ENCODE results near the gene SLC39A9.

SLC39A9 gene

GRCh38 chr14:69360438-69361108, 37.9 kb upstream of the SLC39A9 start:
- TF ChIP-seq, protein P1, sequence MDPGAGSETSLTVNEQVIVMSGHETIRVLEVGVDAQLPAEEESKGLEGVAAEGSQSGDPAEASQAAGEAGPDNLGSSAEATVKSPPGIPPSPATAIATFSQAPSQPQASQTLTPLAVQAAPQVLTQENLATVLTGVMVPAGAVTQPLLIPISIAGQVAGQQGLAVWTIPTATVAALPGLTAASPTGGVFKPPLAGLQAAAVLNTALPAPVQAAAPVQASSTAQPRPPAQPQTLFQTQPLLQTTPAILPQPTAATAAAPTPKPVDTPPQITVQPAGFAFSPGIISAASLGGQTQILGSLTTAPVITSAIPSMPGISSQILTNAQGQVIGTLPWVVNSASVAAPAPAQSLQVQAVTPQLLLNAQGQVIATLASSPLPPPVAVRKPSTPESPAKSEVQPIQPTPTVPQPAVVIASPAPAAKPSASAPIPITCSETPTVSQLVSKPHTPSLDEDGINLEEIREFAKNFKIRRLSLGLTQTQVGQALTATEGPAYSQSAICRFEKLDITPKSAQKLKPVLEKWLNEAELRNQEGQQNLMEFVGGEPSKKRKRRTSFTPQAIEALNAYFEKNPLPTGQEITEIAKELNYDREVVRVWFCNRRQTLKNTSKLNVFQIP (CRISPR knock-in tag; IDR thresholded peaks at IDR 0.05; ENCODE audit: borderline replicate concordance, low read depth), result no peak
- TF ChIP-seq, protein P2, sequence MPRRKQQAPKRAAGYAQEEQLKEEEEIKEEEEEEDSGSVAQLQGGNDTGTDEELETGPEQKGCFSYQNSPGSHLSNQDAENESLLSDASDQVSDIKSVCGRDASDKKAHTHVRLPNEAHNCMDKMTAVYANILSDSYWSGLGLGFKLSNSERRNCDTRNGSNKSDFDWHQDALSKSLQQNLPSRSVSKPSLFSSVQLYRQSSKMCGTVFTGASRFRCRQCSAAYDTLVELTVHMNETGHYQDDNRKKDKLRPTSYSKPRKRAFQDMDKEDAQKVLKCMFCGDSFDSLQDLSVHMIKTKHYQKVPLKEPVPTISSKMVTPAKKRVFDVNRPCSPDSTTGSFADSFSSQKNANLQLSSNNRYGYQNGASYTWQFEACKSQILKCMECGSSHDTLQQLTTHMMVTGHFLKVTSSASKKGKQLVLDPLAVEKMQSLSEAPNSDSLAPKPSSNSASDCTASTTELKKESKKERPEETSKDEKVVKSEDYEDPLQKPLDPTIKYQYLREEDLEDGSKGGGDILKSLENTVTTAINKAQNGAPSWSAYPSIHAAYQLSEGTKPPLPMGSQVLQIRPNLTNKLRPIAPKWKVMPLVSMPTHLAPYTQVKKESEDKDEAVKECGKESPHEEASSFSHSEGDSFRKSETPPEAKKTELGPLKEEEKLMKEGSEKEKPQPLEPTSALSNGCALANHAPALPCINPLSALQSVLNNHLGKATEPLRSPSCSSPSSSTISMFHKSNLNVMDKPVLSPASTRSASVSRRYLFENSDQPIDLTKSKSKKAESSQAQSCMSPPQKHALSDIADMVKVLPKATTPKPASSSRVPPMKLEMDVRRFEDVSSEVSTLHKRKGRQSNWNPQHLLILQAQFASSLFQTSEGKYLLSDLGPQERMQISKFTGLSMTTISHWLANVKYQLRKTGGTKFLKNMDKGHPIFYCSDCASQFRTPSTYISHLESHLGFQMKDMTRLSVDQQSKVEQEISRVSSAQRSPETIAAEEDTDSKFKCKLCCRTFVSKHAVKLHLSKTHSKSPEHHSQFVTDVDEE (CRISPR knock-in tag; IDR thresholded peaks at IDR 0.05), result no peak
- ATAC-seq, result no peak

DNA sequence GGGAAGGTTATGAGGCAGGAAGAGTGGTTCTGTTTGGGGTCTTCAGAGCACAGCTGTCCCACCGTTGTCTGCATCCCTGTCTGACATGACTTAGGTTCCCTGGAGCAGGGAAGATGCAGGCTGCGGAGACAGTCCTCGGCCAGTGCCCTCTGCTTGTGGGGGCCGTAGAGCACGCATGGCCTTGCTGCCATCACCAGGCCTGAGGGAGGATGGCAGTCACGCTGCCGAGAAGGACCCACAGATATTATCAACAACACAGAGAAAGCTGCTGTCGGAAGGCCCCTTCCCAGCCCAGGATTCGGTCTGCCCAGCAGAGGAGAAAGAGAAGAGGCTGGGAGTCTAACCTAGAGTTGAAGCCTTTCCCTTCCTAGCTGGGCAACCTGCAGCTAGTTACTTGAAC, 35.4 kb upstream of the SLC39A9 start:
- ATAC-seq, result peak; percentile 83
- TF ChIP-seq, protein P3, sequence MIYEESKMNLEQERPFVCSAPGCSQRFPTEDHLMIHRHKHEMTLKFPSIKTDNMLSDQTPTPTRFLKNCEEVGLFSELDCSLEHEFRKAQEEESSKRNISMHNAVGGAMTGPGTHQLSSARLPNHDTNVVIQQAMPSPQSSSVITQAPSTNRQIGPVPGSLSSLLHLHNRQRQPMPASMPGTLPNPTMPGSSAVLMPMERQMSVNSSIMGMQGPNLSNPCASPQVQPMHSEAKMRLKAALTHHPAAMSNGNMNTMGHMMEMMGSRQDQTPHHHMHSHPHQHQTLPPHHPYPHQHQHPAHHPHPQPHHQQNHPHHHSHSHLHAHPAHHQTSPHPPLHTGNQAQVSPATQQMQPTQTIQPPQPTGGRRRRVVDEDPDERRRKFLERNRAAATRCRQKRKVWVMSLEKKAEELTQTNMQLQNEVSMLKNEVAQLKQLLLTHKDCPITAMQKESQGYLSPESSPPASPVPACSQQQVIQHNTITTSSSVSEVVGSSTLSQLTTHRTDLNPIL (CRISPR knock-in tag; IDR thresholded peaks at IDR 0.05; ENCODE audit: low read depth), result no peak
- TF ChIP-seq TOX (CRISPR knock-in tag; IDR thresholded peaks at IDR 0.05; ENCODE audit: borderline replicate concordance) (no peak), OSR1 (CRISPR knock-in tag; IDR thresholded peaks at IDR 0.05) (no peak), ISL1 (CRISPR knock-in tag; IDR thresholded peaks at IDR 0.05) (no peak), ZFP3 (CRISPR knock-in tag; IDR thresholded peaks at IDR 0.05) (no peak), ESRRG (CRISPR knock-in tag; IDR thresholded peaks at IDR 0.05) (no peak), ZC3H10 (CRISPR knock-in tag; IDR thresholded peaks at IDR 0.05) (no peak)
- TF ChIP-seq, protein P4, sequence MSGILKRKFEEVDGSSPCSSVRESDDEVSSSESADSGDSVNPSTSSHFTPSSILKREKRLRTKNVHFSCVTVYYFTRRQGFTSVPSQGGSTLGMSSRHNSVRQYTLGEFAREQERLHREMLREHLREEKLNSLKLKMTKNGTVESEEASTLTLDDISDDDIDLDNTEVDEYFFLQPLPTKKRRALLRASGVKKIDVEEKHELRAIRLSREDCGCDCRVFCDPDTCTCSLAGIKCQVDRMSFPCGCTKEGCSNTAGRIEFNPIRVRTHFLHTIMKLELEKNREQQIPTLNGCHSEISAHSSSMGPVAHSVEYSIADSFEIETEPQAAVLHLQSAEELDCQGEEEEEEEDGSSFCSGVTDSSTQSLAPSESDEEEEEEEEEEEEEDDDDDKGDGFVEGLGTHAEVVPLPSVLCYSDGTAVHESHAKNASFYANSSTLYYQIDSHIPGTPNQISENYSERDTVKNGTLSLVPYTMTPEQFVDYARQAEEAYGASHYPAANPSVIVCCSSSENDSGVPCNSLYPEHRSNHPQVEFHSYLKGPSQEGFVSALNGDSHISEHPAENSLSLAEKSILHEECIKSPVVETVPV (CRISPR knock-in tag; IDR thresholded peaks at IDR 0.05), result no peak
- TF ChIP-seq, protein P5, sequence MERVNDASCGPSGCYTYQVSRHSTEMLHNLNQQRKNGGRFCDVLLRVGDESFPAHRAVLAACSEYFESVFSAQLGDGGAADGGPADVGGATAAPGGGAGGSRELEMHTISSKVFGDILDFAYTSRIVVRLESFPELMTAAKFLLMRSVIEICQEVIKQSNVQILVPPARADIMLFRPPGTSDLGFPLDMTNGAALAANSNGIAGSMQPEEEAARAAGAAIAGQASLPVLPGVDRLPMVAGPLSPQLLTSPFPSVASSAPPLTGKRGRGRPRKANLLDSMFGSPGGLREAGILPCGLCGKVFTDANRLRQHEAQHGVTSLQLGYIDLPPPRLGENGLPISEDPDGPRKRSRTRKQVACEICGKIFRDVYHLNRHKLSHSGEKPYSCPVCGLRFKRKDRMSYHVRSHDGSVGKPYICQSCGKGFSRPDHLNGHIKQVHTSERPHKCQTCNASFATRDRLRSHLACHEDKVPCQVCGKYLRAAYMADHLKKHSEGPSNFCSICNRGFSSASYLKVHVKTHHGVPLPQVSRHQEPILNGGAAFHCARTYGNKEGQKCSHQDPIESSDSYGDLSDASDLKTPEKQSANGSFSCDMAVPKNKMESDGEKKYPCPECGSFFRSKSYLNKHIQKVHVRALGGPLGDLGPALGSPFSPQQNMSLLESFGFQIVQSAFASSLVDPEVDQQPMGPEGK (CRISPR knock-in tag; IDR thresholded peaks at IDR 0.05; ENCODE audit: borderline replicate concordance), result no peak

GRCh38 chr14:69363964-69364363, 34.5 kb upstream of the SLC39A9 start:
- no peak for ATAC-seq
- TF ChIP-seq, protein P4 (CRISPR knock-in tag; IDR thresholded peaks at IDR 0.05), result no peak
- TF ChIP-seq TOX (CRISPR knock-in tag; IDR thresholded peaks at IDR 0.05; ENCODE audit: borderline replicate concordance) (no peak), ZC3H10 (CRISPR knock-in tag; IDR thresholded peaks at IDR 0.05) (no peak)

- ATAC-seq, result no peak
- TF ChIP-seq, protein P1 (CRISPR knock-in tag; IDR thresholded peaks at IDR 0.05; ENCODE audit: borderline replicate concordance, low read depth), result no peak
- TF ChIP-seq PPARA (CRISPR knock-in tag; IDR thresholded peaks at IDR 0.05; ENCODE audit: borderline replicate concordance) (no peak), ZNF8 (CRISPR knock-in tag; IDR thresholded peaks at IDR 0.05) (no peak), TOX (CRISPR knock-in tag; IDR thresholded peaks at IDR 0.05; ENCODE audit: borderline replicate concordance) (no peak), RARB (CRISPR knock-in tag; IDR thresholded peaks at IDR 0.05) (no peak), ISL1 (CRISPR knock-in tag; IDR thresholded peaks at IDR 0.05) (no peak), GLIS3 (CRISPR knock-in tag; IDR thresholded peaks at IDR 0.05) (no peak), BACH2 (CRISPR knock-in tag; IDR thresholded peaks at IDR 0.05; ENCODE audit: borderline replicate concordance) (no peak)
- TF ChIP-seq, protein P3 (CRISPR knock-in tag; IDR thresholded peaks at IDR 0.05; ENCODE audit: low read depth), result no peak
- TF ChIP-seq, protein P5 (CRISPR knock-in tag; IDR thresholded peaks at IDR 0.05; ENCODE audit: borderline replicate concordance), result no peak
These were observed 34.1 kb upstream of the SLC39A9 start for GRCh38 chr14:69364378-69364777.

Measured in SK-N-SH treated with all-trans-retinoic acid at 6 μM for 48 hours (cell line).